Measurements from ENCODE around the gene BORCS5. TPM values are rescaled to one million over a fixed set of nuclear protein-coding genes. Genes with fewer than 3 reads are reported as not detected.
A peak's percentile ranks its signal among the peaks of the same experiment; 100 is the strongest.

Gene BORCS5
- total and polyA plus RNA-seq, 2 experiments from 2014 or later: 7.7 to 14.1 TPM

GRCh38 chr12:12331244-12331771 lies 25.6 kb upstream of the BORCS5 start:
- in situ Hi-C loops (cut with MboI): no loop called here
- 80 to 85% methylated on average over 7 of the region's 7 CpGs for WGBS, 2 experiments (ENCODE audit: low coverage in 1 of 2, low lambda C conversion rate in 2 of 2, missing lambda C conversion rate in 2 of 2)
- TF ChIP-seq EZH2 (IDR thresholded peaks at IDR 0.05; ENCODE audit: insufficient read depth, poor library complexity, severe bottlenecking): no peak
- no peak for TF ChIP-seq EZH2phosphoT487 (IDR thresholded peaks at IDR 0.05; ENCODE audit: insufficient read depth, low read depth)

DNA sequence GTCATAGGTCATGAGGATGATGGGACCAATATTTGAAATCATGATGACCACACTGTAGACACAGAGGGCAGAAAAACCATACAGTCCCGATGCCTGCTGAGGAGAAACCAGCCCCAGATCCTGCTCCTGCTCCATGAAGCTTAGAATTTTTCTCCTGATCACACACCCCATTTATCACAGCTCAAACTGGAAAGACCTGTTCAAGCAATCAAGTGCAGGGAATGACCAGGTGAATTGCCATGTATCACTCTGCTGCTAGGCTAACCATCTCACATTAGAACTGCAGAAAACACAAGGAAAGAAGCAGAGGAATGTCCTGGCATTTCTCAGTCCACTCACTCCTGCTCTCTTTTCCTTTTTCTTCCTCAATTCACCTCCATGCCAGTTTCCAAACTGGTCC lies 25.0 kb upstream of the BORCS5 start:
- no peaks in the 10 kb centered on the region for H3K9me2 ChIP-seq (ENCODE audit: insufficient read depth)
- no peaks in the 10 kb centered on the region for H3K79me2 ChIP-seq (ENCODE audit: insufficient read depth)
- no peaks in the 10 kb centered on the region for H3K9me3 ChIP-seq (ENCODE audit: low read depth)
- H3K4me2 ChIP-seq (ENCODE audit: unreplicated experiment): no peak overlapping the region
- H3K9ac ChIP-seq: no peak overlapping the region
- no peak overlapping the region for H2AFZ ChIP-seq
- no peak overlapping the region for H3K4me3 ChIP-seq
- no peak for DNase-seq
- no peak overlapping the region for H3K27ac ChIP-seq
- no peaks in the 10 kb centered on the region for H3K4me1 ChIP-seq (ENCODE audit: insufficient read depth)
- no peaks in the 10 kb centered on the region for H4K20me1 ChIP-seq (ENCODE audit: insufficient read depth)
- H3F3A ChIP-seq (ENCODE audit: insufficient read depth): no peaks in the 10 kb centered on the region
- no peak for TF ChIP-seq EZH2 (IDR thresholded peaks at IDR 0.05; ENCODE audit: insufficient read depth, poor library complexity, severe bottlenecking)
- no peak for TF ChIP-seq EZH2phosphoT487 (IDR thresholded peaks at IDR 0.05; ENCODE audit: insufficient read depth, low read depth)
- no peaks in the 10 kb centered on the region for H3K27me3 ChIP-seq (replicated peaks; ENCODE audit: insufficient read depth)
- in situ Hi-C loops (cut with MboI): no loop called here
- WGBS, 2 experiments (ENCODE audit: low coverage in 1 of 2, low lambda C conversion rate in 2 of 2, missing lambda C conversion rate in 2 of 2): 42 to 71% methylated on average over 1 of the region's 1 CpG
- no peaks in the 10 kb centered on the region for H3K36me3 ChIP-seq (ENCODE audit: low read depth)

More at GRCh38 chr12:12331244-12331771, 25.6 kb upstream of the BORCS5 start:
- no peak for DNase-seq
- Histone ChIP-seq H3K4me2 (ENCODE audit: unreplicated experiment) (no peak overlapping the region), H3K4me3 (no peak overlapping the region), H3K27me3 (replicated peaks; ENCODE audit: insufficient read depth) (no peaks in the 10 kb centered on the region), H3K4me1 (ENCODE audit: insufficient read depth) (no peaks in the 10 kb centered on the region), H3K9ac (no peak overlapping the region), H3K9me3 (ENCODE audit: low read depth) (no peaks in the 10 kb centered on the region), H3K27ac (no peak overlapping the region), H4K20me1 (ENCODE audit: insufficient read depth) (no peaks in the 10 kb centered on the region), H3K79me2 (ENCODE audit: insufficient read depth) (no peaks in the 10 kb centered on the region), H3K9me2 (ENCODE audit: insufficient read depth) (no peaks in the 10 kb centered on the region), H2AFZ (no peak overlapping the region), H3F3A (ENCODE audit: insufficient read depth) (no peaks in the 10 kb centered on the region), H3K36me3 (ENCODE audit: low read depth) (no peaks in the 10 kb centered on the region)

- Histone ChIP-seq H2AFZ (peak overlapping the region; percentile 34; the same call in 1 of the 2 replicates), H3K27me3 (replicated peaks; ENCODE audit: insufficient read depth) (no peaks in the 10 kb centered on the region), H3K36me3 (ENCODE audit: low read depth) (no peaks in the 10 kb centered on the region), H3K79me2 (ENCODE audit: insufficient read depth) (no peaks in the 10 kb centered on the region), H3K27ac (no peak overlapping the region), H3K9ac (0 out of 2 replicates have a peak overlapping the region, but pooled peaks have one; percentile 10), H3K9me2 (ENCODE audit: insufficient read depth) (no peaks in the 10 kb centered on the region), H3F3A (ENCODE audit: insufficient read depth) (no peaks in the 10 kb centered on the region), H3K4me2 (ENCODE audit: unreplicated experiment) (no peak overlapping the region), H3K4me3 (no peak overlapping the region), H3K9me3 (ENCODE audit: low read depth) (no peaks in the 10 kb centered on the region), H3K4me1 (ENCODE audit: insufficient read depth) (no peaks in the 10 kb centered on the region), H4K20me1 (ENCODE audit: insufficient read depth) (no peaks in the 10 kb centered on the region)
- 77 to 81% methylated on average over 12 of the region's 12 CpGs for whole genome bisulfite sequencing, 2 experiments (ENCODE audit: low coverage in 1 of 2, low lambda C conversion rate in 2 of 2, missing lambda C conversion rate in 2 of 2)
- in situ Hi-C loops (cut with MboI): no loop called here
- no peak for DNase-seq
- TF ChIP-seq EZH2 (IDR thresholded peaks at IDR 0.05; ENCODE audit: insufficient read depth, poor library complexity, severe bottlenecking) (no peak), EZH2phosphoT487 (IDR thresholded peaks at IDR 0.05; ENCODE audit: insufficient read depth, low read depth) (no peak)
These were observed 23.2 kb upstream of the BORCS5 start for GRCh38 chr12:12333407-12334366.

- Histone ChIP-seq H3K27ac (no peak overlapping the region), H3K36me3 (ENCODE audit: low read depth) (no peaks in the 10 kb centered on the region), H3K9me2 (ENCODE audit: insufficient read depth) (no peaks in the 10 kb centered on the region), H3K27me3 (replicated peaks; ENCODE audit: insufficient read depth) (no peaks in the 10 kb centered on the region), H3K4me2 (ENCODE audit: unreplicated experiment) (no peak overlapping the region), H3K79me2 (ENCODE audit: insufficient read depth) (no peaks in the 10 kb centered on the region), H3K4me1 (ENCODE audit: insufficient read depth) (no peaks in the 10 kb centered on the region), H3K4me3 (no peak overlapping the region), H3F3A (ENCODE audit: insufficient read depth) (no peaks in the 10 kb centered on the region), H3K9ac (0 out of 2 replicates have a peak overlapping the region, but pooled peaks have one; percentile 10), H3K9me3 (ENCODE audit: low read depth) (no peaks in the 10 kb centered on the region), H4K20me1 (ENCODE audit: insufficient read depth) (no peaks in the 10 kb centered on the region), H2AFZ (peak overlapping the region; percentile 34; the same call in 1 of the 2 replicates)
- 17 to 20% methylated on average over 10 of the region's 10 CpGs for WGBS, 2 experiments (ENCODE audit: low coverage in 1 of 2, low lambda C conversion rate in 2 of 2, missing lambda C conversion rate in 2 of 2)
- peak; percentile 70 for DNase-seq
- TF ChIP-seq EZH2 (IDR thresholded peaks at IDR 0.05; ENCODE audit: insufficient read depth, poor library complexity, severe bottlenecking) (no peak), EZH2phosphoT487 (IDR thresholded peaks at IDR 0.05; ENCODE audit: insufficient read depth, low read depth) (no peak)
- in situ Hi-C loops (cut with MboI): no loop called here
These were observed 22.4 kb upstream of the BORCS5 start for GRCh38 chr12:12334367-12335040.

All from GM23248 (cell line).